HG02885 (cell line): Measurements from ENCODE around the gene GPD1L.
"Not testable (repeated sequence)": the region's sequence is repeated elsewhere in the genome, so short reads cannot be mapped to it uniquely, and the experiment has no call there.

Experiments
- ATAC-seq: cut with Tn5 transposase; IDR thresholded peaks from one replicate; pipeline ENCODE4 v1.9.1; 2021; ENCODE audit warnings: mild to moderate bottlenecking; ENCODE audit not compliant: unreplicated experiment, poor library complexity

Gene GPD1L

DNA sequence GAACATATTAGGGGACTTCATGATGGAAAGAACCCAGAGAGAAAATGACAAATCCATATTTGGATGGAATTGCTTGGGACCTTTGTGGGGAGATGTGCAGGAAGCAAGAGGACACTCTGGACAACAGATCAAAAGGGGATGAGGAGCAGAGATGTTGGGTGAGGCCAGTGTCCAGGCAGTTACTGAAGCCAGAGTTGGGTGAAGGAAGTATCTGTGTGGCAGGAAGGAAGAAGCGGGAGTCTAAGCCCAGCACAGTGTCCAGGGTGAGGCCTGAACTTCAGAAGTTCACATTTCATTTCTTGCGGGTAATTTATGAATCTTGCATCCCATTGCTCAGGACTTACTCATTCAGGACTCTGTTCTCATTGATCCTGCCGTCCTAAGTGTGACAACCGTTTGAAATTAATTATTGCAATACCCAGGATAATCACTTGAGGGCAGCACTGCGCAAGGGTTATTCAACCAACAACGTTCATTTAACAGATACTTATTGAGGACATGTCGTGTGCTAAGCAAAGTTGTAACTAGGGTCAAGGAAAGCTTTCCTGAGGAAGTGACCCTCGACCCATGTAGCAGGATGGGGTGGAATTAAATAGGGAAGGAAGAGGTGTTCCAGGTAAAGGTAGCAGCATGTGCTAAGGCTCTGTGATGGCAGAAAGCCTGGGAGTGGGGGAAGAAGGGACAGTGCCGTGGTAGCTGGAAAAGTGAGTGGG is 70.7 kb downstream of the GPD1L start:
- peak; percentile 49 for ATAC-seq

- peak; percentile 72 for ATAC-seq
These were observed 71.3 kb downstream of the GPD1L start for GRCh38 chr3:32177702-32178198.

GRCh38 chr3:32180141-32180784 is 73.8 kb downstream of the GPD1L start:
- ATAC-seq, result no peak

DNA sequence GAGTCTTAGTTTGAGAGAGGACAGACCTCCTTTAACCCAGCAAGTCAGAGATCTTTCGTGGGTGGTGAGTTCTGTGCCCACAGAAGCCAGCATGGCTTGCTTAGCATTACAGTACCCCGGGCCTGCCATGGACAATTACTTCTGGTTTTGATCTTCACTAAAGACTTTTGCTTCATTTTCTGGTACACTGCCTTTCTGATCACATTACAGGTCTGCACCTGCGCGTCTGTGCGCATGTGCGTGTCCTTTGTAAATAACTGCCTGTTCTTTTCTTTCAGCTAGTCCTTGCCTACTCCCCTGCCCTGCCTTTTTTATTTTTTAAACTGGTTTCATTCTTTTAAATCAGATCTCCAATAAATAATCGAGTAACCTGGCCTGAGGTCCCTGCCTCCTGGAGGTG is 74.9 kb downstream of the GPD1L start:
- ATAC-seq, result no peak

DNA sequence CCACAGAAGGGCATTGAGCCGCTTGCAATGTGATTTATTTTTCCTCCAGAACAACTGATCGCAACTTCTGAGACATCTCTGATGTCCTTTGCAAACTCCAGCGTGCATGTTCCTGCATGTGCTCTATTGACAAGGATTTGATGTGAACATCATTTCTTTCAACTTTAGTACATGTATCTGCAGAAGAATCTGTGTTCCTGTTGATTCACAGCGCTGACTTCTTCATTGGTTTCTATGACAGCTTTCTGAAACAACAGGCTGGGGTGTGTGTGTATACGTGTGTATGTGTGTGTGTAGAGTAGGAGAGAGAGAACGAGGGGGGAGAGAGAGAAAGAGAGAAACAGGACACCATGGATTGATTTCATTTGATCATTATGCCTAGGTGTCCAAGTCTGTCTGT is 75.4 kb downstream of the GPD1L start:
- ATAC-seq, result no peak

DNA sequence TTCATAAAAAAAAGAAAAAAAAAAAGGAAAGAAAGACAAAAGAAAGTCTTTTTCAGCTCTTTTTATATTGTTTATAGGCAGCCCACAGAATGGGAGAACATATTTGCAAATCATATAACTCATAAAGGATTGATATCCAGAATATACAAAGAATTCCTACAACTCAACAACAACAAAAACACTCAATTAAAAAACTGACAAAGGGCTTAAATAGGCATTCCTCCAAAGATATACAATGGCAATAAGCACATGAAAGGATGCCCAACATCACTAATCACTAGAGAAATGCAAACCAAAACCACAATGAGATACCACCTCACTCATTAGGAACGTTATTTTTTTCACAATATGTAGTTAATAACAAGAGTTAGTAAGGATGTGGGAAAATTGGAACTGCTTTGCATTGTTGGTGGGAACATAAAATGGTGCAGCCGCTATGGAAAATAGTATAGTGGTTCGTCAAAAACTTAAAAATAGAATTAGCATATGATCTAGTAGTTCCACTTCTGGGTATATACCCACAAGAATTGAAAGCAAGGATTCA is 77.8 kb downstream of the GPD1L start:
- ATAC-seq, result no peak

DNA sequence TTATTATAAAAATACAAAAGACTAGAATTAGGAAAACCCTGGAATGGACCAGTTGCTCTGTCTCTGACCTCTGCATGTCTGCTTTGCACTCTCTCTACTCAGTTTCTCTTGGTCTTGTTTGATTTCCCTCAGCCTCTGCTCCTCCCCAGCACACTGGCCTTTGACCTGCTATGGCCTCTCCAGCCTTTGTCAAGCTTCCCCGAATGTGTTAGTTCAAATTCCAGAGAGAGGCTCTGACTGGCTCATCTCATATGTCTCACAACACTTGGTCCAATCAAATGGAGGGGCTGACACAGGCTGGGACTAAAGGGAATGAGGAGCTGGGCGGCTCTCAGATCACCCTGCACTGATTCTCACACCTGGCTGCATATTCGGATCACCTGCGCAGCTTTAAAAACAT is 79.7 kb downstream of the GPD1L start:
- no peak for ATAC-seq

GRCh38 chr3:32186876-32187275 is 80.5 kb downstream of the GPD1L start:
- no peak for ATAC-seq

DNA sequence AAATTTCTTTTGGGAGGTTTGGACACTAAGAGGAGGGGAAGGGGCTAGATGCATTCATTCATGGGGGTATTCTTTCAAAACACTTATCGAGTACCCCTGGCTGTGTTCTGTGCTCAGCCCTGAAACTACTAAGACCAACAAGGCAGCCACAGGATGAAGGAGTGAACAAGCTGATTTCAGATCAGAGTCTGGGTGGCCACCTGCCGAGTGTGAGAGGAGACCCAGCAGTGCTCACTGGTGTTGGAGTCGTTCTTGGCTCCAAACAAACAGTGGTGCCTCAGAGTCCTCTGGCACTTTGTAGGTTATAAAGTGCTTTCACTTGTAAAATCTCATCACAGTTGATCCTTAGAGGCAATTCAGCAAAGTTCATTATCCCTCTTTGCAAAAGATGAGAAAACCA is 83.3 kb downstream of the GPD1L start:
- no peak for ATAC-seq

DNA sequence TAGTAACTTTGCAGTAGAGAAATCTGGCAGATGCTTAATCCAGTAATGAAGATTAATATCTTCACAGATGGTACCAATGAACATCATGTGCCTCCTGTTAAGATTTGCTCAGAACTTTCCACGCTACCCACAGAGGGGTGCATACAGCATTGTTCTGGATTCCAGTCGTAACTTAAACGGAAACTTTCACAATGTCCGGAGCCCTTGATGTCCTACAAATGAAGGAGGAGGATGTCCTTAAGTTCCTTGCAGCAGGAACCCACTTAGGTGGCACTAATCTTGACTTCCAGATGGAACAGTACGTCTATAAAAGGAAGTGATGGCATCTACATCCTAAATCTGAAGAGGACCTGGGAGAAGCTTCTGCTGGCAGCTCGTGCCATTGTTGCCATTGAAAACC is 84.1 kb downstream of the GPD1L start:
- not testable (repeated sequence) for ATAC-seq

DNA sequence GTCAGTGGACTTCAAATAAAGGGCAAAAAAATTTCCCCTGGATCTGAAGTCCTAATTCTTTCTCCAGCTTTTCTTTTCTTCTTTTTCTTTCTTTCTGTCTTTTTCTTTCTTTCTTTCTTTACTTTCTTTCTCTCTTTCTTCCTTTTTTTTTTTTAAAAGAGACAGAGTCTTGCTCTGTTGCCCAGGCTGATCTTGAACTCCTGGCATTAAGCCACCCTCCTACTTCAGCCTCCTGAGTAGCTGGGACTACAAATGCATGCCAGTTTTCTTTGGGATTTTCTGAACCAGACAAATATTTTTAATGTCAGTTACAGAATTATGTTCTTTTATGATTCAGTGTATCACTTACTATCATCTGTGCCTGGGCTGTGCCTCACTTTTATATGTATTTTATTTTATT is 86.7 kb downstream of the GPD1L start:
- no peak for ATAC-seq

- ATAC-seq, result no peak
These were observed 88.2 kb downstream of the GPD1L start for GRCh38 chr3:32194653-32195052.

DNA sequence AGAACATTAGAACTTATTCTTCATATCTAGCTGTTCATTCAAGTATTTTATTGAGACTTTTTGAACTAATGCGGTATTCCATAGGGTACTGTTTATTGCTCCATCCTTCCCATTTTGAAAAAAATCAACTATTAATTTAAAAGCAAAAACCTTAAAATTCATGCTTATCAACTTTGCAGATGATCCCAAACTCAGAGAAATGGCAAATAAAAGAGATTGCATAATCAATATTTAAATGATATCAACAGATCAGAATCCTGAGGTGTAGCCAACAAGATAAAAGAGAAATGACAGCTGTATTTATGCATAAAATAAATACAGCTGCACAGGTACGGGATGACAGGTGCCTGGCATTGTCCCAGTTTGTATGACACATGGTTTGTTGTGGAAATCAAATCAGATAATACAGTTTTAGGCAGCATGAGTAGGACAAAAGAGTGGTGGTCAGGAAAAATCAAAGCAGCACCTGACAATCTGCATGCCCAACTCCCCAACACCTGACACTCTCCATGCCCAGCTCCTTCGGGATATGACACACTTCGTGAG is 89.6 kb downstream of the GPD1L start:
- no peak for ATAC-seq

GRCh38 chr3:32197991-32198390 is 91.6 kb downstream of the GPD1L start:
- ATAC-seq, result no peak

DNA sequence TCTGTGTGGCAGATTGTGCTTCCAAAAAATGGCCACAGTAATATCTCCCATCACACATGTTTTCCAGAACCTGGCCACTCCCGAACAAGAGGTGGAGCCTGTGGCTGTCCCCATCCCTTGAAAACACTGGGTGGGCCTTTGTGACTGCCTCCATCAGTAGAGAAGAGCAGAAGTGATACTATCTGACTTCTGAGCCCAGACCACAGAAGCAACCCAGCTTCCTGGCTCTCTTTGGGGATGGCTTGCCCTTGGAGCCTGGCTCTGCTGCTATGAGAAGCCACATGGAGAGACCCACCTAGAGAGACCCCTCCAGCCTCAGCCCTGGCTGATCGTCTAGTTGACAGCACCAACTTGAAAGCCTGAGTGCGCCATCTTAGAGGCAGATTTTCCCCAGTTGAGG is 92.3 kb downstream of the GPD1L start:
- no peak for ATAC-seq

DNA sequence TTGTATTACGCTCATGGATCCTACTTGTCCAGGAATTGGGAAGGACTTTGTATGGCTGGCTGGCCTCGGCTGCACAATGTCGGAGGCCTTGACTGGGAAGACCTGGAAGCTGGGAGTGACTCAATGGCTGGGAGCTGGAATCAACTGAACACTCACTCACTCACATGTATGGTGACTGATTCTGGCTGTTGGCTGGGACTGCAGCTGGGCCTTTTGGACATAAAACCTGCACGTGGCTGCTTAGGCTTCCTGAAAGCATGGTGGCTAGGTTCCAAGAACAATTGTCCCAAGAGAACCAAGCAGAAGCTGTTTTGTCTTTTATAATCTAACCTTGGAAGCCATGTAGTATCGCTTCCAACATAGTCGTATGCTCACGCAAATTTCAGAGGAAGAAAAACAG is 94.1 kb downstream of the GPD1L start:
- ATAC-seq, result no peak

DNA sequence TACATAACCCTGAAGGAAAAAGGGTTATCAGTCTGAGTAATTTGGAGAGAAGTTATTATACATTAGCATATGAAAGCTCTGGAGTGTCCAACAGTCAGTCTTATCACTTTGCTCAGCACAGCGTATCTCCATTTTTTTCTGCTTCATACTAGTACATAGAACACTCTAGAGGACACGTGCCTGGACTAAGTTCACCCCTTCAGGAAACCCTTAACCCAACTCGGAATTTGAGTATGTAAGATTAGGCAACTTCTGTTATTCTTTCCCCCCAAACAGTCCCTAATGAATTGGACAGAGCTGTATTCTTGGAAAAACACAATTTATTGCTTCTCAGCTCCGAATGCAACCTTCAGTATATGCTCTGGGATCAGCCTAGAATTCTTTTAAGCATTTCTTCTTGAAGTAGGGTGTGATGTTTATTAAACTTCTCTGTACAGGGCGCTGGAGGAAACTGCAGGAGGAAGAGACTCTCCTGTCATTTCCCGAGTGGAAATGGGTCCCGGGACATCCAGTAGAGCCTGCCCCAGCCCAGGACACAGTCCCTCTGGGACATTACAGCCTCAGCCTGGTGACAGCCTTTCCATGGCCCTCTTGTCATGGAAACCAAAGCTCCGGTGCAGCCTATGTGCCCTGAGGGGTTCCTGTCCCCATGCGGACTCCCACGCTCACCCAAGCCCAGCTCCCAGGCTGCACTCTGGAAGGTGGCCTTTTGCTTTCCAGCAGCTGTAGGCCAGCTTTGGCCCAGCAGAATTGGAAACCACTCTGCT is 94.8 kb downstream of the GPD1L start:
- no peak for ATAC-seq

- no peak for ATAC-seq
These were observed 96.1 kb downstream of the GPD1L start for GRCh38 chr3:32202496-32202895.

DNA sequence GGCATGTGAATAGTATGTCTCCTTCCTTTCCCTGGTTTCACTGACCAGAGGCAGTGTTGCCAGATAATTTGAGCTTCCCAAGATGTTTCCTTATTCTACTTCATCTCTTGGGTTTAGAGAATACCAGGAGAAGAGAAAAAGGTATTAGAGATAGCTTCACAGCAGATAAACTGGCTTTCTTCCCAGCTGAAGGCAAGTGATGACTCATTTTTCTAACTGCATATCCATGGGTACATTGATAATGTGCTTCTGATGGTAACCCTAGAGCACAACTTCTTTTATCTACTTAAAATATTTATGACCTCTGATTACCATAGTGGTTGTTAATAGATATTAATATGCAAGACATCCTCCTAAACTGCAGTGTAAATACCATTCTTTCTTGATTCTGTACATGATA is 97.4 kb downstream of the GPD1L start:
- no peak for ATAC-seq

- ATAC-seq, result no peak
These were observed 102.0 kb downstream of the GPD1L start for GRCh38 chr3:32208447-32208846.

DNA sequence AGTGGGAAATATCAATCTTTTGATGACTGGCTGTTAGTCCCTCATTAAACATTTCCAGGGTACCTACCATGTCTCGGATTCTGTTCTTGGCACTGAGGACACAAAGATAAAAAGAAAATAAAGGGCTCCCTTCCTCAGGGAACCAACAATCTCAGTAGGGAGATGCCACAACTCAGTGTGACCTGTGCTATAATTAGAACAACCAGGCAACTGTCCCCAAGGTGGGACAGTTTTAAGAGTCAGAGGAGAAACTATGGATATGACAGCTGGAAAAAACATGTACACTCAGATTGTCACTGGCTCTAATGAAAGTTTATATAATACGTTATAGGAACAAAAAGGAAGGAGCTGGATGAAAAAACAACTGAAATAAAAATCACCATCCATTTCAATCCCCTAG is 108.8 kb downstream of the GPD1L start:
- ATAC-seq, result no peak
